HL-60/S4 treated with retinoic acid at 250 ng/mL for 4 days and 3 days (cell line): ENCODE data around the gene MEF2C.
"Not testable (repeated sequence)": the region's sequence is repeated elsewhere in the genome, so short reads cannot be mapped to it uniquely, and the experiment has no call there.

Source experiments
- in situ Hi-C: fragments of 300-500 bp; cut with MboI; formaldehyde crosslinking; loops from 2 replicates; pipeline ENCODE4 v1.7.0; 2022; ENCODE audit warnings: low sequenced_read_pairs

Gene MEF2C

DNA sequence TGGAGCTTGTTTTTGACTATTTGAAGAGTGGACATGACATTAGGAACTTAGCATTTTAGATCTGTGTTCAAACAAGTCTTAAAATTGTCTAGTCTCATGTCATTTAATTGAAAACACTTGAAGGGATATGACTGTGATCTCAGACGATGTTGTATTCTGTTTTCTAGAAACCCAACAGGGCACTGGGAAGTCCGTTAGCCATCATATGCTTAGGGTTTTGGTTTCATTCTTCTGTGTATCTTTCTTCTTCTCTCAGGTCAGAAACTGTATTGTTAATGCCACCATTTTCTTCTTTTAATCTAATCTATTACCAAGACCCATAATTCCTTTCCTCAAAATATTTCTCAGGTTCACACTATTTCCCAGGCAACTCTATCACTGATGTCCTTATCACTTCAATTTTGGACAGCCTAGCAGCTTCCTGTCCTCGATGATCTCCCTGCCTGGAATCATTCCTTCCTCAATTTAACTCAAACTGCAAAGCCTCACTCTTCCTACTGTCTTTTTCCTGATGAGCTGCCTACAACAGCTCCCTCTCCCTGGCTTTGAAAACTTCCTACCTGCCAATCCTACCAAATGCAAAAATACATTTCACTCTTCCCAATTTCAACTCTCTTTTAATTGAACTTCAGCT, 77.7 kb downstream of the MEF2C start:
- in situ Hi-C loops: no loop called here

- in situ Hi-C loops: no loop called here
Observed at GRCh38 chr5:88804444-88804843, 78.5 kb downstream of the MEF2C start.

DNA sequence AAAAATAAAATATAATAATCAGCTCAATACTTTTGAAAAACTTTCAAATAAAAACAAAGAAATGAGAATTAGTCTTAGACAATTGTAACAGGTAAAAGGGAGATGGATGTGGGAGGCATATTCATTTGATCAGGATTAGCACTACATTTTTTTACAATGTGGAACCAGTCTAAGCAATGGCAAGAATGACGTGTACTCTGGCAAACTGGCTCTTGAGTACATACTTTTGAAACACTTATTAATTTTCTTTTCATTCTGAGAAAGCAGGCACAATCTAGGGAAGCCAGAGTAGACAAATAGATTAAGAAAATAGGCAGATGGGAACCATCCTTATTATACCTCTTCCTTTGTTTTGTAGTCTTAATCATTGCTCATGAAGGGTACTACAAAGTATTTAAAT, 79.7 kb downstream of the MEF2C start:
- in situ Hi-C loops: no loop called here

GRCh38 chr5:88799938-88800535, 82.9 kb downstream of the MEF2C start:
- in situ Hi-C loops: no loop called here

DNA sequence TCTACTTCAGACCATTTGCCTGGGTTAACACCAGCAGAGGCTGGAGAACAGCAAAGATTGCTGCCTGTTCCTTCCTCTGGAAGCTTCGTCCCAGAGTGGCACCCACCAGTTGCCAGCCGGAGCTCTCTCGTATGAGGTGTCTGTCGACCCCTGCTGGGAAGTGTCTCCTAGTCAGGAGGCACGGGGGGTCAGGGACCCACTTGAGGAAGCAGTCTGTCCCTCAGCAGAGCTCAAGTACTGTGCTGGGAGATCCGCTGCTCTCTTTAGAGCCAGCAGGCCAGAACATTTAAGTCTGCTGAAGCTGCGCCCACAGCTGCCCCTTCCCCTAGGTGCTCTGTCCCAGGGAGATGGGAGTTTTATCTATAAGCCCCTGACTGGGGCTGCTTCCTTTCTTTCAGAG, 84.1 kb downstream of the MEF2C start:
- in situ Hi-C loops: not testable (repeated sequence)

DNA sequence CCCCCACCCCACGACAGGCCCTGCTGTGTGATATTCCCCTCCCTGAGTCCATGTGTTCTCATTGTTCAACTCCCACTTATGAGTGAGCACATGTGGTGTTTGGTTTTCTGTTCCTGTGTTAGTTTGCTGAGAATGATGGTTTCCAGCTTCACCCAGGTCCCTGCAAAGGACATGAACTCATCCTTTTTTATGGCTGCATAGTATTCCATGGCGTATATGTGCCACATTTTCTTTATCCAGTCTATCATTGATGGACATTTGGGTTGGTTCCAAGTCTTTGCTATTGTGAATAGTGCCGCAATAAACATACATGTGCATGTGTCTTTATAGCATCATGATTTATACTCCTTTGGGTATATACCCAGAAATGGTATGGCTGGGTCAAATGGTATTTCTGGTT, 89.2 kb downstream of the MEF2C start:
- in situ Hi-C loops: not testable (repeated sequence)

GRCh38 chr5:88792144-88792840, 90.7 kb downstream of the MEF2C start:
- in situ Hi-C loops: no loop called here

- in situ Hi-C loops: no loop called here
Observed at GRCh38 chr5:88787856-88788255, 95.1 kb downstream of the MEF2C start.

GRCh38 chr5:88786789-88787188, 96.2 kb downstream of the MEF2C start:
- in situ Hi-C loops: no loop called here

GRCh38 chr5:88785746-88786565, 97.0 kb downstream of the MEF2C start:
- in situ Hi-C loops: no loop called here

GRCh38 chr5:88782571-88782970, 100.4 kb downstream of the MEF2C start:
- in situ Hi-C loops: no loop called here

DNA sequence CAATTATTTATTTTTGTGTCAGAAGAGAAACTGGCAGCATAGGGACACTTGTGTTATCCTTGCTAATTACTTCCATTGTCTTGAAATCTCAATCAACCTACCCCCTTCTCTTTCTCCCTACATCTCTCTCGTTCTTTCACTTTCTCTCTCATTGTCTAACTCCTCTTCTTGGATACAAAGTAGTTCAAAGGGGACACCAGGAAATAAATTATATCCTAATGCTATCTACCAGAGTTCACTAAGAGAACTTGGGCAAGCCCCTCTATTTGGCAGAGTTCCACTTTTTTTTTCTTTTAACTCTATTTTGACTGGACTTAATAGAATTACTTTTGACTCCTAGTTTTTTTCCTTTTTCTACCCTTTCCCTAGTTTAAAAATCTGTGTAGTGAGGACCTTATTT, 102.2 kb downstream of the MEF2C start:
- in situ Hi-C loops: no loop called here

GRCh38 chr5:88778736-88779135, 104.2 kb downstream of the MEF2C start:
- in situ Hi-C loops: no loop called here

DNA sequence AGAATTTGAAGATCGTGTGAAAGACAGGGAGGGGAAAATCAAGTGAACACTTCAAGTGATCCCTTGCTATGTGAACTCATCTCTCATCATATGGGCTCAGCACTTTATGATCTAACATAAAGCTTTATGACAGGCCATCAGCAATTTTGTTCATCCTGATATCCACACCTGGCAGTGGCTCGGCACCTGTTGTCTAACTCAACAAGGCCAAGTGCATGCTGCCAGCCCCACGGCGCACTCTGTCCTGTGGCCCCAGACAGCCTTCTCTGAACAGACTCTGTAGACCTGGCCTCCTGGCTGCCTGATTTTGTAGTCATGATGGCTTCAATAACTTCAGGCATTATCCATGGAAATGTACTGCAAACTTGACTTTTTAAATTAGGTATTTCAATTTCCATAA, 106.3 kb downstream of the MEF2C start:
- in situ Hi-C loops: no loop called here

GRCh38 chr5:88772831-88773230, 110.2 kb downstream of the MEF2C start:
- in situ Hi-C loops: no loop called here

DNA sequence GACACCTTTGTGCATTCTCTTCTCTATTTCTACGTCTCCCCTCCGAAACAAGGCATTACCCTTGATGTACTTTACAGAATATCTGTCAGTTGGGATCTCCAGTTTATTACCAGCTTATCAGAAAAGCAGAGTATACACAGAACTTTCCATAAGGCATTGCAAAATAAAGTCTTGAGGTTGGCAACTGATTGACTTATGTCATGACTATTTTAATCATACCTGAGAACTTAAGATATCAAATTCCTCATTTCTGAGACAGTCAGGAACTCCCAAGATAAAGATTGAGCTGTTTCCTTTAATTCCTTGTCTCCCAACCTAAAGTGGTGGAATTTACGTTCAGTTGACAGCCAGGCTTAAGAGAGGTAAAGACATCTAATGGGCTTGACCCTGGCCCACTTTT, 110.9 kb downstream of the MEF2C start:
- in situ Hi-C loops: no loop called here

GRCh38 chr5:88770276-88771257, 112.4 kb downstream of the MEF2C start:
- in situ Hi-C loops: no loop called here

GRCh38 chr5:88769165-88769564, 113.8 kb downstream of the MEF2C start:
- in situ Hi-C loops: no loop called here

- in situ Hi-C loops: no loop called here
Observed at GRCh38 chr5:88768411-88768810, 114.6 kb downstream of the MEF2C start.

- in situ Hi-C loops: no loop called here
Observed at GRCh38 chr5:88765798-88766197, 117.2 kb downstream of the MEF2C start.
